ENCODE data around the gene LRRC71.

LRRC71 gene

GRCh38 chr1:156893048-156893953 lies 27.1 kb upstream of the LRRC71 start, which contains the start of gene PEAR1:
Gene PEAR1 (plus strand): TSS chr1:156893718. CDS start chr1:156903927, 10,209 bp downstream.
- DNase-seq, result no peak

GRCh38 chr1:156894001-156894400 lies 26.4 kb upstream of the LRRC71 start:
- DNase-seq, result no peak

- DNase-seq, result no peak
Measured at GRCh38 chr1:156894711-156895454, 25.5 kb upstream of the LRRC71 start.

GRCh38 chr1:156895455-156895812 lies 25.0 kb upstream of the LRRC71 start:
- DNase-seq, result no peak

- no peak for DNase-seq
Measured at GRCh38 chr1:156895927-156896326, 24.5 kb upstream of the LRRC71 start.

- no peak for DNase-seq
Measured at GRCh38 chr1:156896490-156897033, 23.9 kb upstream of the LRRC71 start.

- no peak for DNase-seq
Measured at GRCh38 chr1:156897078-156897825, 23.2 kb upstream of the LRRC71 start.

- no peak for DNase-seq
Measured at GRCh38 chr1:156898161-156898566, 22.3 kb upstream of the LRRC71 start.

GRCh38 chr1:156898971-156899664 lies 21.3 kb upstream of the LRRC71 start:
- no peak for DNase-seq

GRCh38 chr1:156899956-156900718 lies 20.3 kb upstream of the LRRC71 start:
- DNase-seq, result no peak

GRCh38 chr1:156900896-156901589 lies 19.4 kb upstream of the LRRC71 start:
- no peak for DNase-seq

- no peak for DNase-seq
Measured at GRCh38 chr1:156901590-156901900, 18.9 kb upstream of the LRRC71 start.

- DNase-seq, result no peak
Measured at GRCh38 chr1:156901966-156902915, 18.2 kb upstream of the LRRC71 start.

GRCh38 chr1:156903328-156904091 lies 16.9 kb upstream of the LRRC71 start:
- no peak for DNase-seq

GRCh38 chr1:156904187-156904959 lies 16.1 kb upstream of the LRRC71 start:
- DNase-seq, result no peak

- DNase-seq, result no peak
Measured at GRCh38 chr1:156905176-156905575, 15.3 kb upstream of the LRRC71 start.

GRCh38 chr1:156905651-156906050 lies 14.8 kb upstream of the LRRC71 start:
- no peak for DNase-seq

- DNase-seq, result no peak
Measured at GRCh38 chr1:156906206-156906906, 14.1 kb upstream of the LRRC71 start.
